Inflammatory macrophage treated with lipopolysaccharide for 4 hours (primary cell): Measurements from ENCODE around the gene NUMB.
"Not testable (repeated sequence)": the region's sequence is repeated elsewhere in the genome, so short reads cannot be mapped to it uniquely, and the experiment has no call there.

Experiments used
- DNase-seq: peaks from one replicate; pipeline ENCODE4 v3.0.0-alpha.2; 2020

NUMB gene

GRCh38 chr14:73406248-73406647 is 52.1 kb downstream of the NUMB start:
- DNase-seq, result not testable (repeated sequence)

- DNase-seq, result no peak
These were observed 55.1 kb downstream of the NUMB start for GRCh38 chr14:73403181-73403752.

DNA sequence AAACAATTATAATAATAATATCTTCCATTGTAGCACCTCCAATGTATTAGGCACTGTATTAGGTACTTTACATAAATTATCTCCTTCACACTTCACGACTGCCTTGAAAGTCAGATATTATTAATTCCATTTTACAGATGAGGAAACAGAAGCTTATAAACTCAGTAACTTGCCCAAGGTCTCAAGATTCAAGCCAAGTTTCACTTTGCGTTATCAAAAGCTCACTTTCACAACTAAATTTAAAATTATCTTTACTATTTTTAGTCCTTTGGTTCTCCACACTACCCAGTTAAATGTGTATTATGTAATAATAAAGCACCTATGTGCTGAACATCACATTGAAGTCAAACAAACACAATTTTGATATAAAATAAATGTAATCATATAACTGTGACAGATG is 55.8 kb downstream of the NUMB start:
- DNase-seq, result no peak

GRCh38 chr14:73397810-73398209 is 60.5 kb downstream of the NUMB start:
- DNase-seq, result no peak

- no peak for DNase-seq
These were observed 64.0 kb downstream of the NUMB start for GRCh38 chr14:73394317-73394716.

- DNase-seq, result no peak
These were observed 65.0 kb downstream of the NUMB start for GRCh38 chr14:73393375-73393774.

DNA sequence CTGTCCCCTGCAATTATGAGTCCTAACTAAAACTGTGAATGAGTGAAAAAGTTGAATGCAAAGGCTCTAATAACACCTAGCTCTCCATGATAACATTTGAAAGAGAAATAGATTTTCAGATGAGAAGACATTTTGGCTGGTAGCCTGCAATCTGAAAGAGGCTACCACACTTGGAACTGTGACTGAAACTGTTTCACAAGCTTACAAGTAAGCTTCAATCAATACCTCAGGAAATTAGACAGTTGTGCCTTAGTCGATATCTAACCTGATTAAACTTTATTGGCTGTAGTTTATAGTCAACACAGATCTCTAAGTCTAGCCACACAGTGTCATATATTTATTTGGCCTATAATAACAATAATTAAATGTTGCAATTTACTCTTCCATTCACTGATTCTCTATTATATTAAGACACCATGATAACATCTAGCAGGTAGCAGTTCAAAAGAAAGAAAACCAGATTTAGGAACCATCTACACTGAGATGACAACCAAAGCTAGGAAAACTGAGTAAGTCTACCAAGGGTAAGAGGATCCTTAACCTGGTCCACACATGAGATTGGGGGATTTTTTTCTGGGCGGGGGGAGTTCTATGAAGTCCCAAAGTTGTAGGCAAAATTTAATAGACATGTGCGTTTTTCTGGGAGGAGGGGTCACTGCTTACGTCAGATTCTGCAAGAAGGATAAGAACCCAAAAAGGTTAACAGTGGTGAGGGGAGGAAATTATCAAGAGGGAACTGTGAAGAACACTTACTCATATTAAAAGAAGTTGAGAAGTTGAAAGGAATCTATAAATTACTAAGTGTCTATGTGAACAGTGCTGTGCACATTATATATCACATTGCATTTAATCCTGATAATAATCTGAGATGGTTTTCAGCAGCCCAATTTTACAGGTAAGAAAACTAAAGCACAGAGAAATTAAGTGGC is 65.8 kb downstream of the NUMB start:
- DNase-seq, result no peak

GRCh38 chr14:73387860-73388259 is 70.5 kb downstream of the NUMB start:
- DNase-seq, result not testable (repeated sequence)

GRCh38 chr14:73386342-73386741 is 72.0 kb downstream of the NUMB start:
- no peak for DNase-seq

GRCh38 chr14:73385021-73385420 is 73.3 kb downstream of the NUMB start:
- DNase-seq, result not testable (repeated sequence)

- no peak for DNase-seq
These were observed 75.0 kb downstream of the NUMB start for GRCh38 chr14:73383356-73383755.

DNA sequence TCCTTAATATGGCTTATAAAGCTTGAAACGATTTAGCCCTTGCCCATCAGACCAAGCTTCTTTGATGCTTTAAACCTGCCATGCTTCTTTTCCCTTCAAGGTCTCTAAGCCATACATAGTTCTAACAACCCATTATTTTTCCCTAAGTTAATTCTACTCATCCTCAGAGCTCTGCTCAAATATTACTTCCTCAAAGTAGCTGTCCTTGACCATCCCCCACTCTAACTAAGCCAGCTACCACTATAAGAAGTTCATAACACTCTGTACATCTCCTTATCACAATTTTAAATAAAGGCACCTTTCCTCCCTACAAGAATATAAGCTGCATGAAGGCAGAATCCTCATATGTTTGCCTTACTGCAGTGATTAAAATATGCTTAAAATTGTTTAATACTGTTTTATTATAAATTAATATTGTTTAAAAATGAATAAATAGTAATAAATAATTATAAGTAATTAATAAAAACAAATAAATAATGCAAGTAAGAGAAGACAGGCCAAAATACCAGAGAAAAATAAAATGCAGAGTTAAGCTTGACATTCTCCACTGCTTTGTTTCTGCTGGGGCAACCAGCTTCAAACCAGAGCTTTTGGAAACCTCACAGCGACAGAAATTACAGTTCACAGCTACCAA is 76.8 kb downstream of the NUMB start:
- DNase-seq, result peak; percentile 10

- DNase-seq, result no peak
These were observed 81.8 kb downstream of the NUMB start for GRCh38 chr14:73376585-73376984.

DNA sequence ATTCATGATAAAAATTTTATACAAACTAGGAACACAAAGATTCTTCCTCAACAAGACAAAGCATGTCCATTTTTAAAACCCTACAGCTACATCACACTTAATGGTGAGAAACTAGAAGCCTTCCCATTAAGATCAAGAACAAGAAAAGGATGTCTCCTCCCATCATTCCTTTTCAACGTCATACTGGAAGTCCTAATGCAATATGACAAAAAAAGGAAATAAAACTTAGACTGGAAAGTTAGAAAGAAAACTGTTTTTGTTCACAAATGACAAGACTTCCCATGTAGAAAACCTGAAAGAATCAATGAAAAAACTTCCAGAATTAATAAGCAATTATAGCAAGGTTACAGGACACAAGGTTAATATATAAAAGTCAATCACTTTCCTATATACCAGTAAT is 82.5 kb downstream of the NUMB start:
- peak; percentile 71 for DNase-seq

DNA sequence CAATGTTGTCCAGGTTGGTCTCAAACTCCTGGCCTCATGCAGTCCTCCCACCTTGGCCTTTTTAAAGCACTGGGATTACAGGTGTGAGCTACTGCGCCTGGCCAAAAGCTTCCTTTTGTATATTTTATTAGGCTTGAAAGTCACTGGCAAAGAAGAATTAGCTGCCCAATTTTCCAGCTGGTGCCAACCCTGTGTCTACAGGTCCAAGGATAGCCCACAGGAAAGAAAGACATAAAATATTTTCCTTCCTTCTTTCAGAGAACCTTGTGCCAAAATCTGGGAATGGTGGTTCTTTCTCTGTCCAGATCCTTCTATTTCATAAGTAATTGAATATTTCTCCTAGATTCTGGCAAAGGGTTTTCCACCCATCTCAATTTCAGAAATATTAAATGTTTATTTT is 84.1 kb downstream of the NUMB start:
- DNase-seq, result no peak

DNA sequence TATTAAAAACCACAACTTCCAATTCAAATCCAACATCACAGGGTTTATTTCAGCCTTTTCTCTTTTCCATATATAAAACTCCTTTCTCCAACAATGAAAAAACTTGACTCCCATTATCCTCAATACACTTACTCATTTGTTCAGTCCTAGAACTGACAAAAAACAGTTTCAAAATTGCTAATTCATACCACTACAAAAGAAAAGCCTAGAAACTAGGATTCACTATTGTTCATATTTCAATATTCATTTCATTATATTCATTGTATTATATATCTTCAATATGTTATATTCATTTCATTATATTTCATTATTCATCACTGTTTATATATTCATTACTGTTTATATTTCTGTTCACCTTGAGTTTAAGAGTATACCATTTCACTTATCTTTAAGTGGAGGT is 85.8 kb downstream of the NUMB start:
- DNase-seq, result no peak

DNA sequence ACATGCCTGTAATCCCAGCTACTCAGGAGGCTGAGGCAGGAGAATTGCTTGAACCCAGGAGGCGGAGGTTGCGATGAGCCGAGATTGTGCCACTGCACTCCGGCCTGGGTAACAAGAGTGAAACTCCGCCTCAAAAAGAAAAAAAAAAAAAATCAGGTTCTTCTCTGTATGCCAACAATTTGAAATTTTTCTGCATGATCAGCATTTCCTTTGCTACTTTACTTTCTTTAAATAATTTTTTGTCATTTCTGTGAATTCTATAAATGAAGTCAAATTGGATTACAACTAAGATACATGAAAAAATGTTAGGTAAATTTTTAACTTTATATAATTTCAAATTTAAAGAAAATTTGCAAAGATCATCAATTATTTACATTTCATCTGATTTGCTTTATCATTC is 87.8 kb downstream of the NUMB start:
- DNase-seq, result no peak

- DNase-seq, result peak; percentile 67
These were observed 88.9 kb downstream of the NUMB start for GRCh38 chr14:73369428-73369827.

DNA sequence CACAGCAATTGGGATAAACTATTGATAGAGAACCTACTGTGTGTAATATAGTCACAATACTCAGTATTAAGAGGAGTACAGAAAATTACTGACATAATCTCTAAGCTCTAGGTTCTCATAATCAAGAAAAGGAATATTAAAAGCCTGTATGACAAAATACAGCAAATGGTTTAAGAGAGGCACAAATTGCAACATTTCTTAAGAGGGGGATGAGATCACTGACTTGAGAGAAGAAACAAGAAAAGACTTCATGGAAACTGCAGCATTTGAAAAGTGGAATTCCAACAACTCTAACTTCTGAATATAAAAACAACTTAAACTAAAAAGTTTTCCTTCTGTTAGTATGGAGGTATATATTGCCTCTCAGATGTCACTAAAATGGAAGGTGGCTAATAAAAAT is 89.7 kb downstream of the NUMB start:
- peak; percentile 68 for DNase-seq

DNA sequence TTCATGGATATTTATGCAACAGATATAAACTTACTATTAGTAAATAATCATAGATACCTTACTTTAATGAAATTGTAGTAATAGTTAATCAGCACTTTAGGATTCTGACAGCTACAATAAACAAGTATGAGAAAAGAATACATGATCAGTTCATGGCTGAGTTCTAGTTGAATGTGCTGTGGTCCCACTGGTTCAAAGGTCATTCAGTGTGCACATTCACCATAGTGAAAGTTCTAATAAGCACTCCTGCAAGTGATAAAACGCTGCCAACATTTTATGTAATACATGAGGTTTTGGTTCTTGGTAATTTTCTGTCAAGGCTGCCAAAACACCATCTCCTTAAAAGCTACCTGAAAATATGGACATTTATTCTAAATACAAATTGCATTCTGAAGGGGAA is 92.6 kb downstream of the NUMB start:
- no peak for DNase-seq

DNA sequence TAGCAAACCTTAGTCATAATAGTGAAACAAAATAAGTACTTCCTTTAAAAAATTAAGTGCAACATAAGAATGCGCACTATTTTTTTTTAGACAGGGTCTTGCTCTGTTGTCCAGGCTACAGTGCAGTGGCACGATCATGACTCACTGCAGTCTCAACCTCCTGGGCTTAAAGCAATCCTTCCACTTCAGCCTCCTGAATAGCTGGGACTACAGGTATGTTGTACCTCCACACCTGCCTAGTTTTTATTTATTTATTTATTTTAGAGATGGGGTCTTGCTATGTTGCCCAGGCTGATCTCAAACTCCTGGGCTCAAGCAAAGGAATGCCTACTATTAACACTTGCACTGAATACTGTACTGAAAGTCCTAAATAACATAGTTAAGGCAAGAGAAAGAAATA is 93.8 kb downstream of the NUMB start:
- DNase-seq, result no peak

DNA sequence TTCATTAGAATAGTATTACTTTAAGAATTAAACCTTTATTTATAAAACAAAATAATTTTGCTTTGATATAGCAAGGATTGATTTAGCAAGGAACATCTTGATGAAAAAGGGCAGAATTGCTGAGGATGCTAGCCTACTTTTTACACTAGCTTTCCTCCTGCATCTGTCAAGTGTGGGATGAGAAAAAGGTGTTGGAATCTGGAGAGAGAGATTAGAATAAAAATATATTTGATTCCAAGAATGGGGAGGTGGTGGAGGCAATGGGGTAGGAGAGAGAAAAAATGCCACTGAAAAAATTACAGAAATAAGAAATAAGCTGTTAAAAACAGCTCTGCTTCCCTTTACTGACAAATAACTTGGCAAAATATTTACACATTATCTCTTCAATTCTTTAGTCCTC is 98.9 kb downstream of the NUMB start:
- no peak for DNase-seq

DNA sequence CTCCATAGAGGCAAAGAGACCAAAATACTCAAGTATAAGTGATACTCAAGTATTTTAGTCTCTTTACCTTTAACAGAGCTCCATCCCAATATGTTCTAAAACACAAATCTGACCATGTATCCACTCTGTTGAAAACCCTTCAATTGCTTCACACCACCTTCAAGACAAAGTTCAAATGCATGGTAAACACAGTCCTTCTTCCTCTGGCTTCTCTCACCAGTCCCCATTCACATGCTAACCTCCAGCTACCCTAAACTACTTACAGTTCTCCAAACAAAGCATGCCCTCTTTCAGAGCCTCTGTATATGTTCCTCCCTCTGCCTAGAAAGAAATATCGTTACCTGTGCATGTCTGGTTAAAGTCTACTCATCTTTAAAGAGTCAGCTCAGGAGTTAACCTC is 100.2 kb downstream of the NUMB start:
- DNase-seq, result no peak

DNA sequence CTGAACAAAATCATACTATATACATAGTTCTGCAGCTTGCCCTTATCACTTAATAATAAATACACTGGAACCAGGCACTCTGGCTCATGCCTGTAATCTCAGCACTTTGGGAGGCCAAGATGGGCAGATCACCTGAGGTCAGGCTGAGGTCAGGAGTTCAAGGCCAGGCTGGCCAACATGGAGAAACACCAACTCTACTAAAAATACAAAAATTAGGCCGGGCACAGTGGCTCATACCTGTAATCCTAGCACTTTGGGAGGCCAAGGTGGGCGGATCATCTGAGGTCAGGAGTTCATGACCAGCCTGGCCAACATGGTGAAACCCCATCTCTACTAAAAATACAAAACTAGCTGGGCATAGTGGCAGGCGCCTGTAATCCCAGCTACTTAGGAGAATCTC is 109.3 kb downstream of the NUMB start:
- not testable (repeated sequence) for DNase-seq
